Kidney (tissue), 14 donors: Measurements from ENCODE around the gene HLA-DOA. TPM values are rescaled to one million over a fixed set of nuclear protein-coding genes. Genes with fewer than 3 reads are reported as not detected.
A peak's percentile ranks its signal among the peaks of the same experiment; 100 is the strongest.

Source experiments
- DNase-seq, 5 donors: peaks; one replicate each; pipeline ENCODE4 v3.0.0-alpha.2; 2013 to 2020
- FAIRE-seq: peaks from 2 replicates; lab custom pipeline; 2012; peaks lifted over from hg19 to GRCh38; lab: Jason Lieb, UNC
- H3K27ac ChIP-seq, 2 donors: one replicate each; pipeline ENCODE4 v1.7.0; 2013; ENCODE audit warnings: low read depth in 2 of 2, low read length in 2 of 2, inconsistent platforms in 1 of 2
- H3K27me3 ChIP-seq: one replicate; pipeline ENCODE4 v1.7.1; 2013; ENCODE audit warnings: low read length, inconsistent platforms; ENCODE audit not compliant: control insufficient read depth, insufficient read depth
- H3K36me3 ChIP-seq, 3 donors: one replicate each; pipeline versions ENCODE4 v1.7.0 to v1.7.1; 2013; ENCODE audit warnings: low read length in 3 of 3, control low read depth in 1 of 3, inconsistent platforms in 1 of 3; ENCODE audit not compliant: insufficient read depth in 3 of 3, control insufficient read depth in 2 of 3
- H3K4me1 ChIP-seq, 3 donors: one replicate each; pipeline versions ENCODE4 v1.7.0 to v1.7.1; 2013; ENCODE audit warnings: low read length in 3 of 3, inconsistent platforms in 1 of 3, low read depth in 1 of 3; ENCODE audit not compliant: control insufficient read depth in 2 of 3, insufficient read depth in 2 of 3
- H3K4me3 ChIP-seq, 3 donors: one replicate each; pipeline versions ENCODE4 v1.7.0 to v1.8.1; 2013; ENCODE audit warnings: low read length in 3 of 3, control low read depth in 1 of 3, inconsistent platforms in 1 of 3
- H3K9ac ChIP-seq, 3 donors: one replicate each; pipeline versions ENCODE4 v1.7.0 to v1.7.1; 2013; ENCODE audit warnings: low read length in 3 of 3, control low read depth in 1 of 3, inconsistent platforms in 1 of 3
- H3K9me3 ChIP-seq, 3 donors: one replicate each; pipeline versions ENCODE4 v1.7.0 to v1.7.1; 2013; ENCODE audit warnings: low read length in 3 of 3, control low read depth in 1 of 3, inconsistent platforms in 1 of 3; ENCODE audit not compliant: control insufficient read depth in 2 of 3, insufficient read depth in 1 of 3
- CTCF ChIP-seq: IDR thresholded peaks from 3 replicates; pipeline ENCODE4 v1.5.1; 2012; ENCODE audit warnings: mild to moderate bottlenecking, moderate library complexity, borderline replicate concordance; ENCODE audit not compliant: insufficient read depth; ENCODE audit errors: extremely low read depth
- intact Hi-C: fragments of 100-400 bp; cut with DNase I; formaldehyde crosslinking; loops from one replicate; pipeline ENCODE4 v1.11.1; 2022
- polyA plus RNA-seq: library from polyadenylated mRNA; stranded (reverse); fragments of 350-450 nt; fragmentation: Illumina TruSeq; extraction: RNeasy Lipid Tissue Mini Kit (QIAGEN cat#74804); gene quantifications from one replicate; pipeline ENCODE4 v1.2.3, GENCODE V29; 2014; ENCODE audit warnings: low read depth, low replicate concordance; ENCODE audit not compliant: insufficient read depth
- total RNA-seq: library from RNA; stranded (reverse); fragmentation: NEBNext Ultra II Directional; extraction: Animal tissue kit (Norgen Biotek cat#: 25700); gene quantifications from one replicate; pipeline ENCODE4 v1.2.1, GENCODE V29; 2021
- donor health status: control.
- donor health status: control.
- donor health status: control.
- donor health status: control.
- donor health status: control.
- donor health status: DM: yes; HTN: yes; CAD: no.
- donor health status: Normal renal cell carcinoma (clear cell type).

HLA-DOA gene
- total and polyA plus RNA-seq, 2 donors from 2014 or later: 10.8 to 21.6 TPM

GRCh38 chr6:33018418-33018817, 9.0 kb upstream of the HLA-DOA start:
- Histone ChIP-seq H3K9ac (no peak overlapping the region), H3K9me3 (no peaks in the 10 kb centered on the region), H3K4me1 (peaks cover 0 to 18% (median 14%) of the 10 kb centered on the region in 3 donors), H3K4me3 (peak overlapping the region in 1 of 3 donors; percentile 34), H3K27ac (peak overlapping the region; percentile 30 to 80), H3K27me3 (no peaks in the 10 kb centered on the region), H3K36me3 (no peaks in the 10 kb centered on the region)
- intact Hi-C loops: loop anchor here (5.0 kb wide), 1 partner anchor 64 kb away; no protein-coding TSS in a partner anchor
- FAIRE-seq (no peak), DNase-seq (no peak)
- TF ChIP-seq CTCF: no peak

DNA sequence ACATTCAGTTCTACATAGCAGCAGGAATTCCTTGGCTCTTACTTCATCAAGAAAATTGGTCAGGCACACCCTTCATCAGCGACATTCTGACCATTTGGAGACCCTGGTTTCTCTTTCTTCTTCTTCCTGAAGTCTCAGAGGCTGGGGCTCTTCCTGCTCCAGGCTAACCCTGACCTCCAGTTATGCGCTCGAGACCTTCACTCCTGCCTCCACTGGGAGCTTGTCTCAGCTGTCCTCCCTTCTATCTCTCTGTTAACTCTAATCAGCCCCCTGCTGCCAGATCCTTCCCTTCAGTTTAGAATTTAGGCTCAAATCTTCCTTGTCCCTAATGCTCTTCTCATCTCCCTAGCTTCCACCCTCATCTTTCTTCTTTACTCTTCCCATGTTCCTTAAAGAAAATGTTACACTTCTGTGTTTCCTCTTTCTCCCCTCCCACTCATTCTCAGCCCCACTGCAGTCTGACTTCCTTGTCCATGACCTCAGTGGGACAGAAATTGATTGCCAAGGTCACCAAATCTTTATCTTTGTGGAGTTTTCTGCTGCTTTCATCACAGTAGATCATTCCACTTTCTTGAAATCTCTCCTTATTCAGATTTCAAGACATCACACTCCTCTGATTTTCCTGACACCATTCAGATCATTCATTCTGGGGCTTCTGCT, 8.4 kb upstream of the HLA-DOA start:
- Histone ChIP-seq H3K36me3 (no peaks in the 10 kb centered on the region), H3K4me3 (no peak overlapping the region), H3K9me3 (no peaks in the 10 kb centered on the region), H3K27ac (peak overlapping the region; percentile 39 to 80), H3K27me3 (no peaks in the 10 kb centered on the region), H3K4me1 (peaks cover 0 to 18% (median 14%) of the 10 kb centered on the region in 3 donors), H3K9ac (no peak overlapping the region)
- DNase-seq: no peak
- no peak for TF ChIP-seq CTCF
- FAIRE-seq: no peak
- intact Hi-C loops: loop anchor here (5.0 kb wide), 1 partner anchor 64 kb away; no protein-coding TSS in a partner anchor

- Histone ChIP-seq H3K9ac (no peak overlapping the region), H3K4me3 (no peak overlapping the region), H3K4me1 (peaks cover 0 to 18% (median 14%) of the 10 kb centered on the region in 3 donors), H3K36me3 (no peaks in the 10 kb centered on the region), H3K9me3 (no peaks in the 10 kb centered on the region), H3K27ac (peak overlapping the region in 1 of 2 donors; percentile 80), H3K27me3 (no peaks in the 10 kb centered on the region)
- TF ChIP-seq CTCF: no peak
- DNase-seq (no peak), FAIRE-seq (no peak)
- intact Hi-C loops: loop anchor here (5.0 kb wide), 1 partner anchor 65 kb away; no protein-coding TSS in a partner anchor
These were observed 7.6 kb upstream of the HLA-DOA start for GRCh38 chr6:33017018-33017417.
